Measurements from ENCODE around the gene ZNF546.
"Not testable (repeated sequence)": the region's sequence is repeated elsewhere in the genome, so short reads cannot be mapped to it uniquely, and the experiment has no call there.

The ZNF546 gene

DNA sequence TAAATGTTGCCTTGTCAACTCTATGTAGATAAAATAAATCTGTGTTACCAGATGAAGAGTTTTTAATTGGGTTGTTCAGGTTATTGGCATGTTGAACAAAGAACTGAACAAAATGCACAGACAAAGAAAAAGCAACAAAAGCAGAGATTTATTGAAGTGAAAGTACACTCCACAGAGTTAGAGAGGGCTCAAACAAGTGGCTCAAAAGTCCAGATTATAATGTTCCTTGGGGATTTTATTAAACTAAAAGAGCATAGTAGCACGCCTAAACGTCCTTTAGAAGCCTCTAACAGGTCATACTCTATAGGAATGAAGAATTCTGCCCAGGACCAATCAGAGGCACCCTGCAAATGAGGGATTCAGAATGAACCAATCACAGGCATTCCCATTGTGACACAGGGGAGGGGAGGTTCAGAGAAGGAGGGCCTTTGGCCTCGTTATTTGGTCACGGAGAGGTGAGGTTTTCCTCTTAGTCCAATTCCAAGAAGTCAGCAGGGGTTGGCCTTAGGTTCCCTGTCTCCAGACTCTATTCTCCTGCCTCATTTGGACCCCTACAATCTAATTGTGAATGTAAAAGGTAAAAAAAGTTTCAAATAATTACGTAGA, 13.1 kb upstream of the ZNF546 start:
- DNase-seq (ENCODE audit: low spot score): no peak

DNA sequence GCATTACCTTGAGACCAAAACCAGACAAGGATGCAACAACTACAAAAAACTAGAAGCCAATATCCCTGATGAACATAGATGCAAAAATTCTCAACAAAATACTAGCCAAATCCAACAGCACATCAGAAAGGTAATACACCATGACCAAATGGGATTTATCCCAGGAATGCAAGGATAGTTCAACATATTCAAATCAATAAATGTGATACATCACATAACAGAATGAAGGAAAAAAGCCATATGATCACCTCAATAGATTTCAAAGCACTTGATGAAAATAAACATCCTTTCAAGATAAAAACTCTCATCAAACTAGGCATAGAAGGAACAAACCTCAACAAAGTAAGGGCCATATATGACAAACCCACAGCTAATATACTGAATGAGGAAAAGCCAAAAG, 10.2 kb upstream of the ZNF546 start:
- no peak for DNase-seq (ENCODE audit: low spot score)

GRCh38 chr19:39987167-39987566, 9.7 kb upstream of the ZNF546 start:
- DNase-seq (ENCODE audit: low spot score): no peak

DNA sequence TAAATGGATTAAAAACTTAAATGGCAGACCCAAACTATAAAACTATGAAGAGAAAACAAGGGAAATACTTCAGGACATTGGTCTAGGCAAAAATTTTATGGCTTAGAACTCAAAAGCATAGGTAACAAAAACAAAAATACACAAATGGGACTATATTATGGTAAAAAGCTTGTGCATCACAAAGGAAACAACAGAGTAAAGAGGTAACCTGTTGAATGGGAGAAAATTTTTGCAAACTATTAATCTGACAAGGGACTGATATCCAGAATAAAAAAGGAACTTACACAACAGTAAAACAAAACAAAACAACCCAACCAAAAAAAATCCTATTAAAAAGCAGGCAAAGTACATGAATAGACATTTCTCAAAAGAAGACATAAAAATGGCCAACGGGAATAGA, 9.3 kb upstream of the ZNF546 start:
- no peak for DNase-seq (ENCODE audit: low spot score)

GRCh38 chr19:39993605-39994004, 3.3 kb upstream of the ZNF546 start:
- no peak for DNase-seq (ENCODE audit: low spot score)

- DNase-seq (ENCODE audit: low spot score): no peak
These were observed 2.5 kb upstream of the ZNF546 start for GRCh38 chr19:39994361-39994760.

DNA sequence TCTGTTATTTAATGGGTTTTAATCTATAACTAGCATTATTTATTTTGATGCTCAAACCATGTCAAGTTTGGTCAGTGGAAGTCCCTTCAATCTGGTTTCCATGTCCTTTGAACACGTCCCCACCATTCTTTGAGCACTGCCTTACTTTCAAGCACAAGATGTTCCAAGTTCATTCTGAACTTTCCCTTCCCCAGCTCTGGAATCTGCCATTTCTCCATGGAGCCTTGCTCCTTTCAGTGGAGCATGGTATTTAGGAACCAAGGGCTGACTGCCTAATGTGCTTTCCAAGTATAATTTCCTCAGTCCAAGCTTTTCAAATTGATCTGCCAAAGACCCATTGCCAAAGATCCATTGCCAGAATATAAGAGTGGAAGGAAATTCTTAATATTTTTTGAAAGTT, 1.1 kb upstream of the ZNF546 start:
- DNase-seq (ENCODE audit: low spot score): no peak

- DNase-seq (ENCODE audit: low spot score): peak; percentile 53
These were observed 546 bp upstream of the ZNF546 start for GRCh38 chr19:39996218-39996810.

DNA sequence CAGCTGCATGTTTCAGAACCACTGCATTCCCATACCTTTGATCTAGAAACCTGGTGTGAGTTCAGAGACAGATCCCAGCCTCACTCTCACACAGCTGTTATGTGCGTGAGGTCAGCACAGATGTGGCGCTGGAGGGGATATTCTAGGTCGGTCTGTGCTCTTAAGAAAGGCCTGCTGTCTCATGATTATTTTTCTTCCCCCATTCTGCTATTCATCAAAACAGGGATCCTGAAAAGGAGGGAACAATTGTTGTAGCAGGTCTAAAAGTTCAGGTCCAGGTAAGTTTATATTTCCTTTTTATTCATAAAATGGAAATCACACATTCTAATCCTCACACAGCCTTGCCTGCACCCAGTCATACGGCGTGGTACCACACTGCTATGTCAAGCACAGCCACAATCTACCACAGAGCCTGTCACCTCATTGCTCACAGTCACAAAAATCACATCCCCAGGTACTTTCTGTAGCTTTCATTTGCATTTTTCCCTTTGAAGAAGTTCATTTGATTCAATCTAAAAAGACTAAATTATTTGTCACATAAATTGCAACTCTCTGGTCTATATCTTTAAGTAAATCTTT, 867 bp downstream of the ZNF546 start:
- DNase-seq (ENCODE audit: low spot score): no peak

GRCh38 chr19:39998501-39998900, 1.6 kb downstream of the ZNF546 start:
- no peak for DNase-seq (ENCODE audit: low spot score)

- DNase-seq (ENCODE audit: low spot score): no peak
These were observed 8.9 kb downstream of the ZNF546 start for GRCh38 chr19:40005691-40006272.

- DNase-seq (ENCODE audit: low spot score): no peak
These were observed 9.4 kb downstream of the ZNF546 start for GRCh38 chr19:40006273-40006691.

- DNase-seq (ENCODE audit: low spot score): no peak
These were observed 12.8 kb downstream of the ZNF546 start for GRCh38 chr19:40009674-40010073.

DNA sequence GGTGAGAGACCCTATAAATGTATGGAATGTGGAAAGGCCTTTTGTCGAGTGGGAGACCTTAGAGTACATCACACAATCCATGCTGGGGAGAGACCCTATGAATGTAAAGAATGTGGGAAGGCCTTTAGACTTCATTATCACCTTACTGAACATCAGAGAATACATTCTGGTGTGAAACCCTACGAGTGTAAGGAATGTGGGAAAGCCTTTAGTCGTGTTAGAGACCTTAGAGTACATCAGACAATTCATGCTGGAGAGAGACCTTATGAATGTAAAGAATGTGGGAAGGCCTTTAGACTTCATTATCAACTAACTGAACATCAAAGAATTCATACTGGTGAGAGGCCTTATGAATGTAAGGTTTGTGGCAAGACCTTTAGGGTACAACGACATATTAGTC, 17.1 kb downstream of the ZNF546 start:
- no peak for DNase-seq (ENCODE audit: low spot score)

GRCh38 chr19:40023969-40024368, 27.1 kb downstream of the ZNF546 start:
- DNase-seq (ENCODE audit: low spot score): no peak

- DNase-seq (ENCODE audit: low spot score): no peak
These were observed 29.2 kb downstream of the ZNF546 start for GRCh38 chr19:40025938-40026596.

GRCh38 chr19:40026597-40026970, 29.7 kb downstream of the ZNF546 start:
- DNase-seq (ENCODE audit: low spot score): no peak

- DNase-seq (ENCODE audit: low spot score): no peak
These were observed 37.2 kb downstream of the ZNF546 start for GRCh38 chr19:40033989-40034560.

- no peak for DNase-seq (ENCODE audit: low spot score)
These were observed 39.1 kb downstream of the ZNF546 start for GRCh38 chr19:40035996-40036395.

- not testable (repeated sequence) for DNase-seq (ENCODE audit: low spot score)
These were observed 41.2 kb downstream of the ZNF546 start for GRCh38 chr19:40038047-40038446.

DNA sequence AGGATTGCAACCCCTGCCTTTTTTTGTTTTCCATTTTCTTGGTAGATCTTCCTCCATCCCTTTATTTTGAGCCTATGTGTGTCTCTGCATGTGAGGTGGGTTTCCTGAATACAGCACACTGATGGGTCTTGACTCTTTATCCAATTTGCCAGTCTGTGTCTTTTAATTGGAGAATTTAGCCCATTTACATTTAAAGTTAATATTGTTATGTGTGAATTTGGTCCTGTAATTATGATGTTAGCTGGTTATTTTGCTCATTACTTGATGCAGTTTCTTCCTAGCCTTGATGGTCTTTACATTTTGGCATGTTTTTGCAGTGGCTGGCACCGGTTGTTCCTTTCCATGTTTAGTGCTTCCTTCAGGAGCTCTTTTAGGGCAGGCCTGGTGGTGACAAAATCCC, 44.9 kb downstream of the ZNF546 start:
- DNase-seq (ENCODE audit: low spot score): not testable (repeated sequence)

DNA sequence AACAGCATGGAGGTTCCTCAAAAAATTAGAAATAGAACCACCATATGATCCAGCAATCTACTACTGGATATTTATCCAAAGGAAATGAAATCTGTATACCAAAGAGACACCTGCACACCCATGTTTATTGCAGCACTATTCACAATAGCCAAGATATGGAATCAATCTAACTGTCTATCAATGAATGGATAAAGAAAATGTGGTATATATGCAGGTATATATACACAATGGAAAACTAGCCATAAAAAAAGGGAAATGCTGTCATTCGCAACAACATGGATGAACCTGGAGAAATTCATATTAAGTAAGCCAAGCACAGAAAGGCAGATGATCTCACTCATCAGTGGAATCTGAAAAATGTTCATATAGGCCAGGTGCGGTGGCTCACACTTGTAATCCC, 56.6 kb downstream of the ZNF546 start:
- no peak for DNase-seq (ENCODE audit: low spot score)

Measured in SK-N-DZ (cell line).